Lower leg skin (tissue), 4 donors: ENCODE results near the gene SEPTIN2. TPM values are rescaled to one million over a fixed set of nuclear protein-coding genes. Genes with fewer than 3 reads are reported as not detected.
"Not testable (repeated sequence)": the region's sequence is repeated elsewhere in the genome, so short reads cannot be mapped to it uniquely, and the experiment has no call there.

Experiments
- DNase-seq, 2 donors: peaks; one replicate each; pipeline ENCODE4 v3.0.0-alpha.2; 2019; ENCODE audit warnings: low spot score in 2 of 2
- H3K4me3 ChIP-seq: fragments of 200-600 bp; sonication (generic); 2 replicates; pipeline ENCODE4 v1.5.1; 2017; ENCODE audit warnings: mild to moderate bottlenecking, low read depth; ENCODE audit not compliant: poor library complexity, severe bottlenecking
- POLR2A ChIP-seq, 2 donors: fragments of 450-650 bp; IDR thresholded peaks; one replicate each; pipeline ENCODE4 v1.6.1; 2016 to 2017; ENCODE audit warnings: antibody characterized with exemption in 2 of 2, mild to moderate bottlenecking in 1 of 2, moderate library complexity in 1 of 2
- WGBS, 2 donors: methylation state at CpG; one replicate each; pipeline ENCODE4 v1.1.5; 2018; 5-methylcytosine and 5-hydroxymethylcytosine counted together
- intact Hi-C: fragments of 100-400 bp; cut with DNase I; formaldehyde crosslinking; loops from one replicate; pipeline ENCODE4 v1.15.0; 2023; ENCODE audit warnings: low total_unique reads
- total RNA-seq, 4 donors: library from RNA; depleted of rRNA; stranded (reverse); fragments of >200 nt; gene quantifications; one replicate each; pipeline ENCODE4 v1.1.0, GENCODE V29; 2016
- TF ChIP-seq, protein P1 (sequence below), 3 donors: fragments of 450-650 bp; IDR thresholded peaks; one replicate each; pipeline ENCODE4 v1.5.1; 2016; ENCODE audit warnings: antibody characterized with exemption in 3 of 3, mild to moderate bottlenecking in 3 of 3, moderate library complexity in 2 of 3

Gene SEPTIN2
- total RNA-seq, 4 donors from 2014 or later: 97.3 to 164 (median 124) TPM

DNA sequence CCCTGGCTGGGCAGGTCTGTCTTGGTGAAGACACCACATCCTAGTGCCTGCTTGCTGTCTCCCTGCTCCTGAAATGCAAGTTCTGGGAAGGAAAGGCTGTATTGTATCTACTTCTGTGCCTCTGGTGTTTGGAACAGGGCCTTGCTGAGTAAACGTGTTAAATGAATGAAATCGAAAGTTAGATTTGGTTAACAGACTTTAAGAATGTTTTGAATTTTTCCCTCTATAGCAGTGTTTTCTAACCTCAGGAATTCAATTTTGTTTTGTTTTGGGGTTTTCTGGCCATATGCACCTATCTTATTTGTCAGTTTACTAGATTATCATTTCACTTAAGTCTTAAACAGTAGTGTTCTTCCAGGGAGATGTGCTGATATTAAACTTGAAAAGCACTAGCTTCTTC lies 61.1 kb downstream of the SEPTIN2 start:
- no peak for DNase-seq
- 81 to 83% methylated on average over 2 of the region's 2 CpGs for WGBS, 2 donors
- intact Hi-C loops: no loop called here
- TF ChIP-seq POLR2A (IDR thresholded peaks at IDR 0.05): no peak
- TF ChIP-seq, protein P1, sequence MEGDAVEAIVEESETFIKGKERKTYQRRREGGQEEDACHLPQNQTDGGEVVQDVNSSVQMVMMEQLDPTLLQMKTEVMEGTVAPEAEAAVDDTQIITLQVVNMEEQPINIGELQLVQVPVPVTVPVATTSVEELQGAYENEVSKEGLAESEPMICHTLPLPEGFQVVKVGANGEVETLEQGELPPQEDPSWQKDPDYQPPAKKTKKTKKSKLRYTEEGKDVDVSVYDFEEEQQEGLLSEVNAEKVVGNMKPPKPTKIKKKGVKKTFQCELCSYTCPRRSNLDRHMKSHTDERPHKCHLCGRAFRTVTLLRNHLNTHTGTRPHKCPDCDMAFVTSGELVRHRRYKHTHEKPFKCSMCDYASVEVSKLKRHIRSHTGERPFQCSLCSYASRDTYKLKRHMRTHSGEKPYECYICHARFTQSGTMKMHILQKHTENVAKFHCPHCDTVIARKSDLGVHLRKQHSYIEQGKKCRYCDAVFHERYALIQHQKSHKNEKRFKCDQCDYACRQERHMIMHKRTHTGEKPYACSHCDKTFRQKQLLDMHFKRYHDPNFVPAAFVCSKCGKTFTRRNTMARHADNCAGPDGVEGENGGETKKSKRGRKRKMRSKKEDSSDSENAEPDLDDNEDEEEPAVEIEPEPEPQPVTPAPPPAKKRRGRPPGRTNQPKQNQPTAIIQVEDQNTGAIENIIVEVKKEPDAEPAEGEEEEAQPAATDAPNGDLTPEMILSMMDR (IDR thresholded peaks at IDR 0.05): no peak
- no peak overlapping the region for H3K4me3 ChIP-seq

DNA sequence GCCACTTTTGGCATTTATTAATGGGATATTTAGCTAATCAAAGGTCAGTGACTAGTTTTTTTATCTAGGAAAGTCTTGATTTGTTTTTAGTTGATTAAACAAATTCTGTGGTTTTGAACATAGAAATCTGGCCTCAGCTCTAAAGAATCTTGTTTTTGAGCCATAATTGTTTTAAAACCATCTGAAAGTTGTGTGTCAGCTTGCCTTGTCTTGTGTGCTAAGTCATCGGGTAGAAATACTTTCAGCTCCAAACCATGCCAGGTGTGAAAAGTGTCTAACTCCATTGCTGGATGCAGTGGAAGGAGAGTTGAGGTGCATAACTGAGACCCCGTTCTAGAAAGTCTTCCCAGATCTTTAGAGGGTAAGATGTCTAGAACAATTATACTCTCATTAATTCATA lies 63.1 kb downstream of the SEPTIN2 start:
- TF ChIP-seq, protein P1 (IDR thresholded peaks at IDR 0.05): no peak
- no peak for TF ChIP-seq POLR2A (IDR thresholded peaks at IDR 0.05)
- no peak overlapping the region for H3K4me3 ChIP-seq
- intact Hi-C loops: no loop called here
- DNase-seq: no peak
- WGBS, 2 donors: 30 to 50% methylated on average over 2 of the region's 2 CpGs

DNA sequence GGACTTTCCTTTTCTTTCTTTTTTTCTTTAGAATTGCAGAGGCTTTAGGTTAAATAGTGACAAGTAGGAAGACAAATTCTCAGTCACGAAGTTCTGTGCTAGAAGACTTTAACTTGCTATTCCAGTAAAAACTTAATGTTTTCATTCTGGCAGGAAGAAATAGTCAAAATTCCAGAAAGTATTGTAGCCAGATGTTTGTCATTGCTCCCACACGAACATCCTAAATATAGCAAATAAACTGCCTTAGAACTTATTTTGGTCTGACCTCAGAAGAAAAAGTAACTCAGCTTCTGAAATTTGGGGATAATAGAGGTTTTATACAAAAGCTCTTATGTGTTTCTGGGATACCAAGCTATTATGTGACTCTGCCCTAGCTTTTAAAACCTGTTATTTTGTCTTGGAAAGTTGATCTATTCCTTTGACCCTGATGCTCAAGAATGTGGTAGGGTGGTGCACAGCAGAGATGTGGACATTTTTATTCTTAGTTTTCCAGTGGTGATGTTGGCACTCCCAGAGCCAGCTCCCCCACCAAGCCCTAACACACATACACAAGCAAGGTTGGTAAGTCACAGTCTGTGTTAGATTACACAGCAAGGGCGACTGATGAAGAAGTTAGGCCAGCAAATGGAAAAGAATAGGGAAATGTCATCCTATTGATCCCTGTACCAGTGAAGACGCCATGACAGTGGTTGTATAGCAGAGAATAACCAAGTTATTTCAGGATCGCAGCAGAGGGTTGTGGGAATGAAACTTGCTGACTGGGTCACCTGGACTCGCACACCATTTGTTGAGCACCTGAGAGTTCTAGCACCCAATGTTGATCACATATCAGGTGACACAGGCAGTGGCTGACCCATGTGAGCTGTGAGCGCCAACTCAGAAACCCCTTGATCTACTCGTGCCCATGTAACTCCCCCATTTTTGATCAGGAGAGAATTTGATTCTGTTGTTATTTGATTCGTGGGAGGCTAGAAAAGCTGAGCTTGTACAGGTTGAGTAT lies 64.1 kb downstream of the SEPTIN2 start:
- TF ChIP-seq, protein P1 (IDR thresholded peaks at IDR 0.05): no peak
- TF ChIP-seq POLR2A (IDR thresholded peaks at IDR 0.05): no peak
- no peak for DNase-seq

DNA sequence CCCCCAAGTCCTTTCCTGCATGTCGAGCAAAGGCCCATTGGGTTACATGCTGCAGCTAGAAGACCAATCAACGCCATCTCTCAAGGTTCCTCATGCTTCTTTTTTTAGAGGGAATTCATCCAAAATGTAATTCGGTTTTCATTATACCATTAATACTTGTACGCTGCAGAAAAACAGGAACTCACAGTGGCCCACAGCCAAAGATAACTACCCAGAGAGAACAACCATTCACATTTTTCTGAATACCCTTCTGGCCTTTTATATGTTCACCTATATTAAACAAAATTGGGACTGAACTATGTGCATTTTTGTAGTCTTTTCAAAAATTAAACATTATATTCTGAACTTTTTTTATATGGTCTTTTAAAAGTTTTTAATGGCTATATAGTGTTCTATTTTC lies 66.1 kb downstream of the SEPTIN2 start:
- no peak overlapping the region for H3K4me3 ChIP-seq
- WGBS, 2 donors: 50 to 61% methylated on average over 4 of the region's 4 CpGs
- no peak for TF ChIP-seq POLR2A (IDR thresholded peaks at IDR 0.05)
- TF ChIP-seq, protein P1 (IDR thresholded peaks at IDR 0.05): no peak
- intact Hi-C loops: no loop called here
- no peak for DNase-seq

More for the DNA sequence above, 64.1 kb downstream of the SEPTIN2 start:
- 75 to 79% methylated on average over 9 of the region's 9 CpGs for WGBS, 2 donors
- no peak overlapping the region for H3K4me3 ChIP-seq
- intact Hi-C loops: no loop called here

DNA sequence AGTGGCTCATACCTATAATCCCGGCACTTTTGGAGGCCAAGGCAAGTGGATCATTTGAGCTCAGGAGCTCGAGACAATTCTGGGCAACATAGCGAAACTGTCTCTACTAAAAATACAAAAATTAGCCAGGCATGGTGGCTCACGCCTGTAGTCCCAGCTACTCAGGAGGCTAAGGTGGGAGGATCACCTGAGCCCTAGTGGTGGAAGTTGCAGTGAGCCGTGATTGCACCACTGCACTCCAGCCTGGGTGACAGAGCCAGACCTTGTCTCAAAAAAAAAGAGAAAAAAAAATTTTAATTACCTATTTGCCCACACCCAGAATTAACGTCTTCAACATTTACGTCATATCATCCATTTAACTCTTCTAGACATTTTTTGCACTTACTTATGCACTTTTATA lies 69.7 kb downstream of the SEPTIN2 start:
- intact Hi-C loops, DNase-seq, H3K4me3 ChIP-seq: not testable (repeated sequence)
- WGBS, 2 donors: 94% methylated on average over 7 of the region's 7 CpGs

DNA sequence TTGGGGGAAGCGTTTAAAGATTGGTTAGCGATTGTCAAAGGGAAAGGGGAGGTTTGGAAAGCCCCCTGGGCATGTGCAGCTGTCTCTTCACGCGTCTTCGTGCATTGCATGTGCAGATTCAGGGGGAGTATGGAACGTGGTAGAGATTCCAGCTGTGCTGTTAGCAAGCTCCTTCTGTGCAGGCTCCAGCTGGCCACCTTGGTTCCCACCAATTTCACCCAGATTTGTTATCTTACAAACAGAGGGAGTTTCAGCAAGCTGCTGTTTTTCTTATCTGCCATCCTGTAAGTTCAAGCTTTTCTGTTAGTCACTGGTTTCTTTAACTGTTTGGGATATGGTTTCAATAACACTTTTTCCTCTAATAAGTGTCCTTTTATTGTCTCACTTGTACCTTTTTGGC lies 70.8 kb downstream of the SEPTIN2 start:
- 80 to 84% methylated on average over 6 of the region's 6 CpGs for WGBS, 2 donors
- DNase-seq: no peak
- no peak overlapping the region for H3K4me3 ChIP-seq
- intact Hi-C loops: no loop called here
- TF ChIP-seq, protein P1 (IDR thresholded peaks at IDR 0.05): no peak
- no peak for TF ChIP-seq POLR2A (IDR thresholded peaks at IDR 0.05)
